Adrenal gland (tissue), 12 donors: ENCODE measurements around the gene CDH20. TPM values are rescaled to one million over a fixed set of nuclear protein-coding genes. Genes with fewer than 3 reads are reported as not detected.

ENCODE experiments used
- DNase-seq, 7 donors: peaks; one replicate each; pipeline ENCODE4 v3.0.0-alpha.2; 2019 to 2020
- H3K27ac ChIP-seq, 5 donors: fragments of 200-600 bp; sonication (generic) in 4 of 5; 1 replicate in 3 of 5; 2 replicates in 2 of 5; pipeline versions ENCODE4 v1.5.1 to v1.8.0; 2016 to 2020; ENCODE audit warnings: mild to moderate bottlenecking in 1 of 5
- H3K27me3 ChIP-seq: fragments of 200-600 bp; 2 replicates; pipeline ENCODE4 v1.8.0; 2021
- H3K36me3 ChIP-seq, 2 donors: fragments of 200-600 bp; replicated peaks in 1 of 2; 1 replicate in 1 of 2; 2 replicates in 1 of 2; pipeline versions ENCODE4 v1.5.1 to v1.8.0; 2018 to 2022
- H3K4me1 ChIP-seq, 2 donors: fragments of 200-600 bp; replicated peaks in 1 of 2; 1 replicate in 1 of 2; 2 replicates in 1 of 2; pipeline versions ENCODE4 v1.5.1 to v1.8.0; 2018 to 2021
- H3K4me3 ChIP-seq, 4 donors: fragments of 200-600 bp; sonication (generic) in 3 of 4; one replicate each; pipeline ENCODE4 v1.5.1; 2016 to 2018
- H3K9me3 ChIP-seq, 3 donors: fragments of 200-600 bp; sonication (generic) in 1 of 3; replicated peaks in 1 of 3; 1 replicate in 2 of 3; 2 replicates in 1 of 3; pipeline versions ENCODE4 v1.5.1 to v1.8.0; 2016 to 2021
- POLR2A ChIP-seq, 2 donors: fragments of 450-650 bp; IDR thresholded peaks; one replicate each; pipeline ENCODE4 v1.6.1; 2017; ENCODE audit warnings: antibody characterized with exemption in 2 of 2, mild to moderate bottlenecking in 2 of 2, moderate library complexity in 1 of 2
- WGBS, 4 donors: extraction: QIAGEN DNeasy Blood & Tissue Kit in 2 of 4; methylation state at CpG; one replicate each; pipeline versions ENCODE4 v1.1.5 to v1.1.7; 2013 to 2017; 5-methylcytosine and 5-hydroxymethylcytosine counted together
- intact Hi-C, 2 donors: fragments of 100-400 bp; cut with DNase I; formaldehyde crosslinking; loops; one replicate each; pipeline versions ENCODE4 v1.14.1 to v1.15.0; 2022 to 2023
- polyA plus RNA-seq, 3 donors: library from polyadenylated mRNA; stranded (reverse); fragments of 200-250 nt in 2 of 3; fragments of 350-450 nt in 1 of 3; fragmentation: Illumina TruSeq in 1 of 3; extraction: RNeasy Lipid Tissue Mini Kit (QIAGEN cat#74804) in 1 of 3; gene quantifications; one replicate each; pipeline ENCODE4 v1.2.3, GENCODE V29; 2013 to 2014
- total RNA-seq, 9 donors: library from RNA; depleted of rRNA in 4 of 9; stranded (reverse); fragments of >200 nt in 4 of 9; fragments of 120-200 nt in 1 of 9; fragmentation: NEBNext Ultra II Directional in 1 of 9; extraction: Animal tissue kit (Norgen Biotek cat#: 25700) in 1 of 9; gene quantifications; one replicate each; pipeline versions ENCODE4 v1.1.0 to v1.2.4, GENCODE V29; 2013 to 2023
- TF ChIP-seq, protein P1 (sequence below), 6 experiments: fragments of 450-650 bp in 4 of 6; fragments of 200-600 bp in 2 of 6; sonication (generic) in 1 of 6; IDR thresholded peaks; 1 replicate in 5 of 6; 2 replicates in 1 of 6; pipeline versions ENCODE4 v1.5.1 to v1.8.0; 2016 to 2021; ENCODE audit warnings: antibody characterized with exemption in 6 of 6, mild to moderate bottlenecking in 2 of 6, moderate library complexity in 1 of 6
- donor health status: healthy with polysubstance abuse.
- donor health status: Bipolar disorder and iron deficiency.
- donor health status: DM: yes; HTN: yes; CAD: no.
- donor health status: DM: no; HTN: no; CAD: no.
- donor health status: DM: no; HTN: no; CAD: no.
- donor health status: DM: yes; HTN: yes; CAD: no.

Gene CDH20
- total and polyA plus RNA-seq, 12 donors, result 0.07 to 11.6 (median 0.29) TPM; not detected in 2

DNA sequence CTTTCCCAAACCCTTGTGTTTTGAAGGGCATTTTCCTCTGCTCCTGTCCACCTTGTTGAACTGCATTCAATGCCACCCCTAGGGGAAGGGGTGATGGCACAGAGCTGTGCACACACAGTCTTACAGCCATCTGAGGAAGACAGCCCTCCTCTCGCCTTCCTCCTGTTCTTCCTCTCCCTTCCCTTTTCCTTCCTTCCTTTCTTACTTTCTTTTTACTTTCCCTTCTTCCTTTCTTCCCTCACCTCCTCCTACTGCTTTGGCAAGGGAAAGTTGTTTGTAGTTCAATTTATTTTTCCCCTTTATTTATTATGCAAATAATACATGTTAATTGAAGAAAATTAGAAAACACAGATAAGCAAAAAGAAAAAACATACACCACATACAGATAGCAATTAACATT lies 99.4 kb downstream of the CDH20 start:
- Histone ChIP-seq H3K36me3 (no peaks in the 10 kb centered on the region), H3K4me1 (no peaks in the 10 kb centered on the region), H3K4me3 (no peak overlapping the region), H3K27ac (no peak overlapping the region), H3K9me3 (no peaks in the 10 kb centered on the region), H3K27me3 (no peaks in the 10 kb centered on the region)
- TF ChIP-seq, protein P1, sequence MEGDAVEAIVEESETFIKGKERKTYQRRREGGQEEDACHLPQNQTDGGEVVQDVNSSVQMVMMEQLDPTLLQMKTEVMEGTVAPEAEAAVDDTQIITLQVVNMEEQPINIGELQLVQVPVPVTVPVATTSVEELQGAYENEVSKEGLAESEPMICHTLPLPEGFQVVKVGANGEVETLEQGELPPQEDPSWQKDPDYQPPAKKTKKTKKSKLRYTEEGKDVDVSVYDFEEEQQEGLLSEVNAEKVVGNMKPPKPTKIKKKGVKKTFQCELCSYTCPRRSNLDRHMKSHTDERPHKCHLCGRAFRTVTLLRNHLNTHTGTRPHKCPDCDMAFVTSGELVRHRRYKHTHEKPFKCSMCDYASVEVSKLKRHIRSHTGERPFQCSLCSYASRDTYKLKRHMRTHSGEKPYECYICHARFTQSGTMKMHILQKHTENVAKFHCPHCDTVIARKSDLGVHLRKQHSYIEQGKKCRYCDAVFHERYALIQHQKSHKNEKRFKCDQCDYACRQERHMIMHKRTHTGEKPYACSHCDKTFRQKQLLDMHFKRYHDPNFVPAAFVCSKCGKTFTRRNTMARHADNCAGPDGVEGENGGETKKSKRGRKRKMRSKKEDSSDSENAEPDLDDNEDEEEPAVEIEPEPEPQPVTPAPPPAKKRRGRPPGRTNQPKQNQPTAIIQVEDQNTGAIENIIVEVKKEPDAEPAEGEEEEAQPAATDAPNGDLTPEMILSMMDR (IDR thresholded peaks at IDR 0.05), result no peak
- WGBS, 4 donors, result 88 to 92% (median 91%) methylated on average over 1 of the region's 1 CpG
- intact Hi-C loops, result no loop called here
- no peak for DNase-seq

DNA sequence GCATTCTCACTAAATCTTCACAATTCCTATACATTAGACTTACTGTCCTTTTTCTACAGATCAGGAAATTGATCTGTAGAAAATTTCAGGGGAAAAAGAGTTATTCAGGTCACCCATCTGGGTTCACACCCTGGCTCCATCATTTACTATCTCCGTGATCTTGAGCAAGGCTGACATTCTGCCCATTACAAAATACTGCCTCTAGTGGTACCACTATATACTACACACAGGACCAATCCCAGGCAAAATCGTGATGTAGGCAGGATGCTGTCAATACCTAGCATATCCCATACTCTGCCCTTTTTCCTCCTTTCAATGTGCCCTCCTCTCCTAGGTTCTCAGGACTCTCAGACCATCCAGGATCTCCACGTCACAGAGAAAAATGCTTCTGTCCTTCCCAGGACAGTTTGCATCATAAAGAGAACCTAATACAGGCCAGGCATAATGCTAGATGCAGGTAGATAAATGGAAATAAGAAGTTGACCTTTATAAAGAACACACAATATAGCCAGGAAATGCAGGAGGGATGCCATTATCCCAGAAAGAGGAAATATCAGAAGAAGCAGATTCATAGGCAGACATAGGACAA lies 101.9 kb downstream of the CDH20 start:
- no peak overlapping the region for H3K27ac ChIP-seq
- no peaks in the 10 kb centered on the region for H3K4me1 ChIP-seq
- H3K27me3 ChIP-seq, result no peaks in the 10 kb centered on the region
- intact Hi-C loops, result no loop called here
- DNase-seq, result no peak
- TF ChIP-seq, protein P1 (IDR thresholded peaks at IDR 0.05), result peak in 4 of 6 experiments; percentile 14 to 38 (median 21)
- TF ChIP-seq POLR2A (IDR thresholded peaks at IDR 0.05), result no peak
- H3K36me3 ChIP-seq, result no peaks in the 10 kb centered on the region
- H3K9me3 ChIP-seq, result no peaks in the 10 kb centered on the region
- no peak overlapping the region for H3K4me3 ChIP-seq
- WGBS, 4 donors, result 38 to 61% (median 47%) methylated on average over 3 of the region's 3 CpGs

DNA sequence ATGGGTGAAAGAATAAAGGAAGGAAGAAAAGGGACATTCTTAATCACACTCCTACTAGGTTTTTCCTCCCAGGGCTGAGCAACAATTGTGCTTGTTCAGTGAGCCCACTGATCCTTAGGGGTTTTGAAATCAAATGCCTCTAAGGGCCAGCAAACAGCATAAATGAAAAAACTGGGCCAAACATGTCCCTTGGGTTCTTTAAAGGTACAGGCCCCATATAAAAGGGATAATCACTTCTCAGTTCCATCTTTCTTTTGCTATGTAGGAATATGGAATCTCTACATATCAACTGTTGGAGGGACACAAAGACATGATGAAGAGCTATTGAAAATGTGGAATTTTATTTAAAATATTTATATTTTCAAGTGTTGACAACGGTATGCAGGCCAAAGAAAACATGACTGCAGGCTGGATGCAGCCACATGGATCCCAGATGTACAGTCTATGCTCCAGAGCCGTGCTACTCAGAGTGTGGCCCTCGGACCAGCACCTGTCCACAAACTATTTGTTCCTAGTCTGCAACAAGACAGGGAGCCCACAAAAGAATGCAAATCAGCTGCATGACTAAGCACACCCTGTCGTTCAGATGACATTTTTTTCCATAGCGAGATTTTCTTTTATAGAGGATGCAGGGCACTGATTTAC lies 110.0 kb downstream of the CDH20 start:
- no peaks in the 10 kb centered on the region for H3K4me1 ChIP-seq
- 68 to 84% (median 75%) methylated on average over 5 of the region's 5 CpGs for WGBS, 4 donors
- H3K27ac ChIP-seq, result no peak overlapping the region
- TF ChIP-seq, protein P1 (IDR thresholded peaks at IDR 0.05), result no peak
- no peak for TF ChIP-seq POLR2A (IDR thresholded peaks at IDR 0.05)
- no peaks in the 10 kb centered on the region for H3K27me3 ChIP-seq
- no peak overlapping the region for H3K4me3 ChIP-seq
- intact Hi-C loops, result no loop called here
- H3K36me3 ChIP-seq, result no peaks in the 10 kb centered on the region
- DNase-seq, result no peak
- H3K9me3 ChIP-seq, result no peaks in the 10 kb centered on the region

DNA sequence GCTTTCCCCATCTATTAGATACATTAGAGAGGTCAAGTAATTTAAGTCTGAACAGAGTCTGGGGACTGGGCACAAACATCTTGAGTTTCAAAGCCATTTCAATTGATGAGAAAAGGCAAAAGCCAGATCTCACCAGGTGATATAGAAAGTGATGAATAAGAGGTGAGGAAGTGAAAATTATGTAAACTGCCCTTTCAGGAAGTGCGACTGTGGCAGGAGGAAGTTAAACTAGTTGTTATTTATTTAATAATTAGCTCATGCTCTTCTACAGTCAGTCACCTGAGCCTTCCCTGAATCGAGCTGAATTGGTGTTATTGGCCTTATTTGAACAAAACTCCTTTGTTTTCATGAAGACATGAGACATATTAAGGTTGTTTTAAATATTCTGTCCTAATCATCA lies 115.1 kb downstream of the CDH20 start:
- WGBS, 4 donors, result 56 to 68% (median 60%) methylated on average over 2 of the region's 2 CpGs
- Histone ChIP-seq H3K27me3 (no peaks in the 10 kb centered on the region), H3K36me3 (no peaks in the 10 kb centered on the region), H3K9me3 (no peaks in the 10 kb centered on the region), H3K4me3 (no peak overlapping the region), H3K4me1 (no peaks in the 10 kb centered on the region), H3K27ac (no peak overlapping the region)
- intact Hi-C loops, result no loop called here
- TF ChIP-seq, protein P1 (IDR thresholded peaks at IDR 0.05), result no peak
- no peak for TF ChIP-seq POLR2A (IDR thresholded peaks at IDR 0.05)
- DNase-seq, result no peak
